Hippocampal formation (tissue), 2 donors: Measurements from ENCODE around the gene PIGA.
"Not testable (repeated sequence)": the region's sequence is repeated elsewhere in the genome, so short reads cannot be mapped to it uniquely, and the experiment has no call there.

ENCODE experiments used
- DNase-seq, 2 donors: peaks; one replicate each; lab custom pipeline; 2025; lab: John Stamatoyannopoulos, UW

PIGA gene

DNA sequence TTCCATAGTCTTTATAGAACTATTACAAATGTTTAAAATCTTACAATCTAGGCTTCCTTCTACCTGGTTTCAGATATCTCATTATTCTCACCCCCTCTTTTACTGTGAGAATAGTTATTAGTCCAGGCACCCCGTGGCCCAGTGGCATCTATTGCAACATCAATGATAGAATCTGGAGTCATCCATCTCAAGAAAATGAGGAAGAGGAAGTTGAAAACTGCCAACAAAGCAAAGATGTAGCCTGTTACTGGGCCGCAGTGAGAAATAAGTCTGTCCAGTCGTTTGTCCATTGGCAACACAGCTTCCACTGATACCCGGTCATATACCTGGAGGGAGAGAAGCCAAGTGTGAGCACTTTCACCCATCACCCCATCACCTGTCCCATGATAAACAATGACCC is 13.9 kb downstream of the PIGA start:
- peak in 1 of 2 donors; percentile 2 for DNase-seq

DNA sequence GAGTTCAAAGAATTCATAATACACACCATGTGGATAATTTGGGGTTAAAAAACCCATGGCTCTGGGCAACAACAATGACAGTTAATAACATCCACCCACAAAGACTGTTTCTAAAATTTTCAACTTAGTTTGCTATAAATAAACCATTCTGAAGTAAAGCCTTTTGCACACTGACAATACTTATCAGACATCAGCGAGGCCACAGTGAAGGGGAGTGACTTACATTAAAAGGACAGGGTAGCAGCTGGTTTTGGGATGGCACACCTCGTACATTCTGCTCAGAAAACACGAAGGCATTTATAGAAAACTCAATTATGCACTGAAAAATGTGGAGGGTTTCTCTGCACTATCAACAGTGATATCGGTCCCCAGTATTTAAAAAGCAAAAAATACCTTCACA is 15.0 kb downstream of the PIGA start:
- DNase-seq, result no peak

DNA sequence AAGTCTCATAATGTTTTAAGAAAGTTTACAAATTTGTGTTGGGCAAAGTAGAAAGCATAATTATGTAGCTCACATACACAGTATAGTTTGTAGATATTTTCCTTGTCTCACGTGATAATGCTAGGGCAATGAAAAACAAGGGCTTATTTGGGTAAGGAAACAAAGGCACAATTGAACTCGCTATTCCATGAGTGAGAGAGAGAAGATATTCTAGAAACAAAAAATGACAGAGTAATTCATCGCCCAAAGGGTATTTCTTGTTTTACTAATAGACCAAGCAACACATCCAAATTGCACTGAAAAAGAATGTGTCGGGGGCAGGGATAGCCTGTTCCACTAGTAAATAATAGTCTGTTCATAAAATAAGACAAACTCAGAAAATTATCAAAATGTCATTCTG is 16.2 kb downstream of the PIGA start:
- peak in 1 of 2 donors; percentile 54 for DNase-seq

DNA sequence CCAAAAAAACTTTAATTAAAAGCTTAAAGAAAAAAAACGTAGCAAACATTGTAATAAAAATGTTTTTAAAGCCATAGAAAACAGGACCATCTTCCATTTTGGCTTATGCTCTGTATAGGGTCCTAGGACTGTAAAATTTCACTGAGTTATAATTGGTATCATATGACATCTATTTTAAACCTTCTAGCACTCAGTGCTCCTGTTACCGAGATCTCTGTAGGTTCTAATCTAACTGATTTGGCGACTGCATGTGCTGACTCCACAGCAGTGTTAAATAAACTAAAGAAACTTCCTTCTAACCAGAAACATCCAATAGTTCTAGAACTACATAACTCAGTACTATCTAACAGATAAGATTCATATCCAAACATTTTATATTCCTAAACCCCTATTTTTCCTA is 19.8 kb downstream of the PIGA start, which contains the start of gene ASB11:
Gene ASB11 (minus strand): TSS at position 132 of the 400 bp plus-strand sequence. CDS start 35 bp downstream, at position 97.
- DNase-seq, result no peak

DNA sequence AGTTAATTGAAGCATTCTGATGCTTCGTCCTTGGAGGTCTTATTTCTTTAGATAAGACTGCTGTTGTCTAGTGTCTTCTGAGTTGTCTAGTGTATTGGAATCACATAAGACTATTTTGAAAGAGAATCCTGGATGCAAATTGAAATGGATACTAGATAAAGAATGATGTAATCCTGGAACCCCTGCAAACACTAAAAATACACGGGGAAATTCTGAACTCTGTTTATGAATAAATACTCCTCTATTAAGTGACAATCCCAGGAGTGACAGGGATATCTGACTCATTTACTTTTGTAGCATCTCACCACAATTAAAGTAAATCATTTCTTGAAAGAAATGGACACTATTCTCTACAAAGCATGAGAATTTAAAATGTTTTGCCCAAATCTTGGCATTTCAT is 20.9 kb downstream of the PIGA start:
- DNase-seq, result no peak

DNA sequence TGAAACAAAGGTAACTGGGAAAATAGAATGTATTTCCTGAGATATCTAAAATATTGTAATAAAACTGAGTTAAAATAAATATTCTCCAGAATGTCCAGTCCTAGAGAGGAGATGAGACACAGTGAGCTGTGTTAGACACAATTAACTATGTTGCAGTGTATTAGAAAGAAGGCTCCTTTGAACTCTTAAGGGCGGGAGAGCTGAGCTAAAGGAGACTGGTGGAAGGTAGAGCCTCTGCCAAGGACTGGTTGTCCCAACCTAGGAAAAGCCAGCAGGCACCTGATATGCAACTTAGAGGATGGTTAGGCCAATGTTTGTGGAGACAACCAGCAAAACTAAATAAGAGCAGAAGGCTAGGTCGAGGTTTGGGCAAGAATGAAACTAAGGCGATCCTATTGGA is 24.2 kb downstream of the PIGA start:
- no peak for DNase-seq

DNA sequence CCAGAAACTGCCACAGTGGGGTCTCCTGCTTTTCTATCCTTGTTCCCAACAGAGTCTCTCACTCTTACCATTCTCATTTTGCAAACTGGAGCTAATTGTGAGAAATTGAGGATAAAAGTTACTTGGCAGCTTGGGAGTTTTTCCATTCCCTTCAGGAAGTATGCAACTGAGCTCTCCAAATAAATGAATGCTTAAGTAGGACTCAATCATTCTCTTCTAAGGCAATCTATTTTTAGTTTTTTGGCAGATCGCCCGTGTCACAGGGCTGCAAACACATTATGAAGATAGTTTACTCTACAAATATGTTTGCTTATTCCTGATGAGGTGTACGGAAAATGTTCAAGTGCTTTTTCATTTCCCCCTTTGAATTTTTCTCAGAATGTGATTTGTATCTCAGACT is 25.2 kb downstream of the PIGA start:
- DNase-seq, result peak in 1 of 2 donors; percentile 34

DNA sequence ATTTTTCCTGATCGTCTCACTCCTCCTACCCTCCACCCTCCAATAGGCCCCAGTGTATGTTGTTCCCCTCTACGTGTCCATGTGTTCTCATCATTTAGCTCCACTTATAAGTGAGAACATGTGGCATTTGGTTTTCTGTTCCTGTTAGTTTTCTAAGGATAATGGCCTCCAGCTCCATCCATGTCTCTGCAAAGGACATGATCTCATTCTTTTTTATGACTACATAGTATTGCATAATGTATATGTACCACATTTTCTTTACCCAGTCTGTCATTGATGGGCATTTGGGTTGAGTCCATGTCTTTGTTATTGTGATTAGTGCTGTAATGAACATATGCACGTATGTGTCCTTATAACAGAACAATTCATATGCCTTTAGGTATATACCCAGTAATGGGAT is 29.4 kb downstream of the PIGA start:
- DNase-seq, result not testable (repeated sequence)

DNA sequence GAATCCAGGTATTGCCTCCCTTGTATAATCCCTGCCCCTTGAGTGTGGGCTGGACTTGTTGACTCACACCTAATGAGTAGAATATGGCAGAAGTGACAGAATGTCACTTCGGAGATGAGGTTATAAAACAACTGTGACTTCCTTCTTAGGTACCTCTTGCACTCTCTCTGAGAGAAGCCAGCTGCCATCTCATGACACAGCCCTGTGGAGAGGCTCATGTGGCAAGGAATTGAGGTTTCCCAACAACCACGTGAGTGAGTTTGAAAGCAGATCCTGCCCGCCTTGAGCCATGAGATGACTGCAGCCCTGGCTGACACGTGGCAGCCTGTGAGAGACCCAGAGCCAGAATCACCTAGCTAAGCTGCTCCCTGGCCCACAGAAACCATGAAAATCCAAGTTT is 33.4 kb downstream of the PIGA start:
- no peak for DNase-seq

DNA sequence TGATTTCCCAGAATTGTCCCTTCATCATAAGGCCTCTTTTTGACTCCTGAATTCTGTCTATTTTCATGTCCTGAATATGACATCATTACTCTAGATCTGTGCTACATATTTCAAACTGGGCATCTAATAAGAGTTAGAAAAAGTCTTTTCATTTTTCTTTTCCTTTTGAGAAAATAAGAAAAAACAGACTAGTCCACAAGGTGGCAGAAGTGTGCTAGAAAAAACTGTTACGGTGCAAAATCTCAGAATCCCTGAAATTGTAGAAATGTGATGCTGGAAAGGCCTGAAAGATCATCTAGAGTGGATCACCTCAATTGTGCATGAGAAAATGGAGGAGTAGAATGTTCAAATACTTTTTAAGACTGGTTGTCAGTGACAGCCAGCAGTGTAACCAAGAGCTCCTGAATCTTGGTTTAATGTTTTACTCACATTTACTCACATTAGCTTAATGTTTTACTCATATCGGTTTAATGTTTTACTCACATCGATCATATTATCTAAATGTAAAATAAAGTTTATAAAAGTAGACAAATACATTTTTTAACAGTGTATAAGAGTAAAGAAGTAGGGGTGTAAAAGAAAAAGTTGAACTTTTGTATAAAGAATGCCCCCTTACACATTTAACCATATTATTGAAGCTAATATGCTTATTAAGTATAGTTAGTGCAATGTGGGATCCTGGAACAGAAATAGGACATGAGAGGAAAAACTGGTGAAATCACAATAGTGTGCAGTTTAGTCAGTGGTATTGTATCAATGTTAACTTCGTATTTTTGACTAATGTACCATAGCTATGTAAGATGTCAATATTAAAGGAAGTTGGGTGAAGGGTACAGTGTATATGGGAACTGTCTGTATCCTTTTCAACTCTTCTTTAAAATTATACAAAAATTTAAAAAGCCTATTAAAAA is 35.1 kb downstream of the PIGA start:
- DNase-seq, result peak in 1 of 2 donors; percentile 55

DNA sequence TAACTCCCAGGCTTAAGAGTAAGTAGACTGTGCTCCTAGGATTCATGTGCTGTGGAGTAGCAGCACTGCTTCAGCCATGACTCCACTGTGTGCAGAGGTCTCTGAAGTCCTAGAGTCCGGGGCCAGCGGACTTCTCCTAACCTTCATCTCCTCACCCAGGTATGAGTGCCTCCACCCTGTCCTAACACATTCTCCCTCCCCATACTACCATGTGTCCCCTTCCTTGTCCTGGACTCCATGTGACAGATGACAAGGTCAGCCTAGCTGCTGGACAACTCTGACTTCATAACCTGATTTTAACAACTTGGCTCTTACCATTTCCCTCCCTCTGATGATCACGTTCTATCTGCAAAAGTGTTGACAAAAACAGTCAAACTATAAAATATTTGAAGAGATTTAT is 36.5 kb downstream of the PIGA start:
- DNase-seq, result no peak

DNA sequence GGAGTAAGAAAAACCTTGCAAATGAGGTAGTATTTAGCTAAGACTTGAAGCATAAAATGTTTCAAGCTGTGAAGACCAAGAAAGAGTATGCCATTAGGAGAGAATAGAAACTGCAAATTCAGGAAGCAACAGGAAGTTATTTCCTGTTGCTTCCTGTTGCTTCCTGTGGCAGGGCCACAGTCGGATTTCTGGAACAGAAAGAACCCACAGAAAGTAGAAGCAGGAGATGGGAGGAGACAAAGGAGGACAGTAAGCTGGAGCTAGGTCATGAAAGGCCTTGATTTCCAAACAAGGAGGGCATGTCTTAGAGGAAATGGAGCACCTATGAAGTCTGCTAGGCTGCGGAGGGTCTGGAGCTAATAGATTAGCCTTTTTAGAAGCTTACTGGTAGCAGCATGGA is 37.1 kb downstream of the PIGA start:
- no peak for DNase-seq

DNA sequence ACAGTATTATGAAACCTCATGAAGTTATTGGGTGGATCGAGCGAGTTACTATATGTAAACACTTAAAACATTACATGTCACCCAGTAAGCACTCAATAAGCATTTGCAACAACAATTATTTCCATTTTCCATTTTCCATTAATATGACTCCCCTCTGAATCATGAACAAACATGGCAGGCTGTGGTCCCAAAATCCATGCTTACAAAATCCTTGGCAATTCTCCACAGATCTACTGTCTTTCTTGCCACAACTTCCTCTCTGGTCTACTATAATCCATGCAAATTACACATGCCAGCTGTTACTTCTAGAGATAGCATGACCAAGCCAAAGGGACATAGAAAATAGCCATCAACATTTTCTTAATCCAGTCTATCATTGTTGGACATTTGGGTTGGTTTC is 41.9 kb downstream of the PIGA start:
- DNase-seq, result no peak

DNA sequence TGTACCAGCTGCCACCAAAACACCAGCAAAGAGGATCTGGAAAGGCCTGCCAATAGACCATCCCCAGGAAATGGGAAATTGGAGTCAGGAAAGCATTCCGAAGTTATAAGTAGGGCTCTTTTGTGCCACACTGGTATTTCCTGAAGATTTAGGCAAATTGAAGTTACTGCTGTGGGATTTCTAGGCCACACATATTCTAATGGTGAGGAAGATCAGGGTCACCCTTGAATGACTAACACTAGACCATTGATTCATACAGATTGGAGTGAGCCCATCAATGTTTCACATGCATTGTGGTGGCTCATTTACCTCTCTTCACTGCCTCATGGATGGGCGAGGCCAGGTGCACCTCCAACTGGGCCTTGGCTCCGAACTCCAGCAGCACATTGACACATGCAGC is 42.5 kb downstream of the PIGA start:
- DNase-seq, result no peak

DNA sequence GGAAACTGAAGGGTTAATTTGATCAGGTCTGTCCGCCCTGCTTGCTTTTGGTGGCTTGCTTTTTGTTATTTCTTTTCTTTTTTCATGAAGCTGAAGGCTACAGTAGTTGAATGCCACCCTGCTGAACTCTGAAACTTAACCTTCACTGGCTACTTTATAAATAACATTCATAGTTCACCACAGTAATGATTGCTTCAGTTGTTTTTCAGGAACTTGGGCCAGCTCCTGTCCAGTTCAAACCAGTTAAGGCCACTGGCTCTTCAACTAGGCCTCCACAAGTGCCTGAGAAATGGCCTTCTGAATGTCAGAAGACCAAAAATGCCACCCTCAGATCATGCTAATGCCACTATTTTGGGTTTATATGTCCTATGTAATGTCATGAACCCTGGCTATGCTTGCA is 57.7 kb downstream of the PIGA start:
- DNase-seq, result no peak

DNA sequence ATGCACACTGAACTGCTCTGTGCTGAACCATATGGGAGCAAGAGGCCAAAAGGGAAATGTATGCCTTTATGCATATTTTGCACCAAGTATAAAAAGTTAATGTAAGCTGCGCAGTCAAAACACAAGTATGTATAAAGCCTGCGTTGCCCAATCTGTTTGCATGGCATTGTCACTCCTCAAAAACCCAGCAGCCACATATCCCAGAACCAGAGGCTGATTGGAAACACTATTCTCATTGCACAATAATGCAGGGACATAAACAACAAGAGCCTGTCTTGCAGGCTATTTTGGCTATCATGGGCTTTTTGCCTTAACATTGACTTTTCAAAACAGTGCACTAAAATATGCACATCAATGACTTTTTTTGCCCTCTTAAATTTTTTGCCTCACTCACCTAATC is 60.4 kb downstream of the PIGA start:
- no peak for DNase-seq

DNA sequence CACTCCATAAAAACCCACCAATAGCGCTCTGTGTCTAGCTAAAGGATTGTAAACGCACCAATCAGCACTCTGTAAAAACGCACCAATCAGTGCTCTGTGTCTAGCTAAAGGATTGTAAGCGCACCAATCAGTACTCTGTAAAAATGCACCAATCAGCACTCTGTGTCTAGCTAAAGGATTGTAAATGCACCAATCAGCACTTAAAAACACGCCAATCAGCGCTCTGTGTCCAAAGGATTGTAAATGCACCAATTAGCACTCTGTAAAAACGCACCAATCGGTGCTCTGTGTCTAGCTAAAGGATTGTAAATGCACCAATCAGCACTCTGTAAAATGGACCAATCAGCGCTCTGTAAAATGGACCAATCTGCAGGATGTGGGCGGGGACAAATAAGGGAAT is 62.0 kb downstream of the PIGA start:
- DNase-seq, result not testable (repeated sequence)

DNA sequence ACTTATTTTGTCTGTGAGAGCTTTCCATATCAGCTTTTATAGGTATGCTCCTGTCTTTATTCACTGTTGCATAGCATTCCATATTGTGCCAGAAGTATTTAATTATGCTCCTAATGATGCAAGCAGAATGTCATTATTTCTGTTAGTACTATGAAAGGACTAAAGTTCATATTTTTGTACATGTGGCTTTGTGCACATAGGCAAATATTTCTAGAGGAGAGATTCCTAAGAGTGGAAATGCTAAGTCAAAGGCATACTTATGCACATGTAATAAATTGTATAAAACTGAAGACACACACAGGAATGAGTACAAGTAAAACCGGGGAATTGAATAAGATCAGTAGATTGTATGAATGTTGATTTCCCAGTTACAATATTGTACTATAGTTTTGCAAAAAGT is 63.6 kb downstream of the PIGA start:
- DNase-seq, result no peak

DNA sequence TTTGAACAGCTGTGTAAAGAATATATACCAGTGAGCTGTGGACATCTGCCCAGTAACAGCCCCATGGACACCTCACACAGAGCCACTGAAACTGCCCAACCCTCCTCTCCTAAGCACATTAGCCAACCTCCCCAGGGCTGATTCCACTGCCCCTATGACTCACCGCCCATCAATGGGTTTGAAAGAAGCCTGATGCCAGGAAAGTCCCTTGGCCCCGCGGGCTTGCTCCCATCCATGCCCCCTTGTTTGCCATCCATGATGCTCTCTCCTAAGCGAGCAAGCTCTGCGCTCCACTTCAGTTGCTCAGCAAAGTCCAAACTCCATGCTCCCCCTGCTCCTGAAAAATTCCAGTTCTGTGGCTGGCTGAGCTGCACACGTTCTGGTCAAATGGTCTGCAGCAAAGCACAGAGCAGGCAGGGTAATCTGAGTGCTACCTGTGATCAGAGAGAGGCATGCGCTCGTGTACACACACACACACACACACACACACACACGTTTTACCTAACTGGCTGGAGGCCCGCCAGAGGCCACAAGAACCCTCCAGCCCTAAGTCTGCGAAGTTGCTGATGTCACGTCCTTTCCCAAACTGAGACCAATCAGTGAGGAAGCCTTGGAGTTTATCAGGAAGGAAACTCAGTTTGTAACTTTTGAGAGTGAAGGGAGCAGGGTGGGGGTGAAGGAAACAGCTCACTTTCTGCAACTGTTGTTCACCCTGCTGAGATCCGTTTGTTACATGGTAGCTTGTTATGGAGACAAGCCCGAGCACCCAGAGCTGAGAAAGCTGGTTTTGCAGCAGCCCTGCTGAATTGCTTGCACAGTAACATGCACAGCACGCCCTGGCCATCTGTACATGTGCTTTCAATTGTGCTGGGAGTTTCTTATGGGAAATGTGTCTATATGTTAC is 65.5 kb downstream of the PIGA start, which contains the start of gene ASB9:
Gene ASB9 (minus strand): TSS at position 466 of the 904 bp plus-strand sequence. CDS start 209 bp downstream, at position 257.
- DNase-seq, result no peak
